DOHH2 (cell line): ENCODE measurements around the gene CLEC12A.

Experiments
- CTCF ChIP-seq: fragments of 200-600 bp; sonication (generic); IDR thresholded peaks from one replicate; pipeline ENCODE4 v1.5.1; 2014; ENCODE audit warnings: antibody characterized with exemption, mild to moderate bottlenecking, low read depth, low read length; ENCODE audit not compliant: poor library complexity, severe bottlenecking
- EZH2phosphoT487 ChIP-seq: fragments of 200-600 bp; sonication (generic); IDR thresholded peaks from 2 replicates; pipeline ENCODE4 v1.6.1; 2017; ENCODE audit warnings: borderline replicate concordance, mild to moderate bottlenecking, antibody characterized with exemption, low read length, moderate library complexity, mixed read lengths

DNA sequence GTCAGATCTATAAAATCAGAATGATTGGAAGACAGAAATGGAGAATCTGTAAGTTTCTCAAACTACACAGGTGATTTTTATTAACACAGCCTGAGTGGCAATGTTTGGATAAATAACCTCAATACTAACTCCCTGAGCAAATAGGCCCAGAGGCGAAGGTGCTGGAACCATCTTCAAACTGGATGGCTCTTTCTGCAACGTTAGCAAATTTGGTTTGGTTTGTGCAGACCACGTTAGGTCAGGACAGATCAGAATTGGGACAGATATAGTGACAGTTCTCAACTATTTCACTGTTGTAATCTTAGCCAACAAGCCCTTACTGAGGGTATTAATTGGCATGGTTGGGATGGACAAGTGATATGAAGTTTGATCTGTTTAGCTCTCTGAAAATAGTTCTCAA is 50.1 kb downstream of the CLEC12A start:
- TF ChIP-seq CTCF (no peak), EZH2phosphoT487 (no peak)
